Panc1 (cell line): ENCODE results near the gene FRMPD4.
A peak's percentile ranks its signal among the peaks of the same experiment; 100 is the strongest.

ENCODE experiments used
- CTCF ChIP-seq: fragments of 450-650 bp; IDR thresholded peaks from 2 replicates; pipeline ENCODE4 v1.5.1; 2017; ENCODE audit warnings: mild to moderate bottlenecking
- POLR2AphosphoS5 ChIP-seq: IDR thresholded peaks from 2 replicates; pipeline ENCODE4 v1.6.1; 2012; ENCODE audit warnings: mild to moderate bottlenecking, low read depth, low read length, moderate library complexity
- SIN3A ChIP-seq: IDR thresholded peaks from 2 replicates; pipeline ENCODE4 v1.6.1; 2012; ENCODE audit warnings: low read depth, mild to moderate bottlenecking, low read length, moderate library complexity, borderline replicate concordance; ENCODE audit not compliant: insufficient read depth
- TCF7L2 ChIP-seq: IDR thresholded peaks from 2 replicates; pipeline ENCODE4 v1.6.1; 2011; ENCODE audit warnings: mild to moderate bottlenecking, low read depth, low read length, inconsistent platforms

GRCh38 chrX:12383196-12383595 is 244.9 kb downstream of the FRMPD4 start:
- TF ChIP-seq POLR2AphosphoS5 (no peak), CTCF (peak; percentile 27; the same call in 1 of the 2 replicates), TCF7L2 (no peak), SIN3A (no peak)
